HepG2 (cell line): ENCODE data around the gene ARRDC3. TPM values are rescaled to one million over a fixed set of nuclear protein-coding genes. Genes with fewer than 3 reads are reported as not detected.

Experiments used
- ATAC-seq: fragments of 200-7000 bp; cut with Tn5 transposase; 3 replicates; pipeline ENCODE4 v1.9.1; 2020; ENCODE audit warnings: mild to moderate bottlenecking, moderate library complexity
- BruUV-seq: library from RNA; stranded (reverse); fragments of 400-500 nt; replicated peaks from 2 replicates; lab custom pipeline; 2021; lab: Mats Ljungman, UMichigan
- CTCF ChIA-PET: fragments of 300-600 bp; formaldehyde crosslinking; extraction: SDS; loops from one replicate; lab custom pipeline; 2021; ENCODE audit warnings: low total read pairs, inconsistent platforms, low intra/inter-chr PET ratio; lab: Yijun Ruan, JAX
- POLR2A ChIA-PET: fragments of 350-600 bp; sonication (Branson Sonifier 250); formaldehyde crosslinking; loops from one replicate; lab custom pipeline; 2020; ENCODE audit warnings: antibody characterized with exemption, inconsistent platforms; lab: Yijun Ruan, JAX
- DNase-seq: peaks from one replicate; pipeline ENCODE4 v3.0.0-alpha.2; 2015; ENCODE audit warnings: low spot score
- FAIRE-seq: peaks from 3 replicates; lab custom pipeline; 2011; peaks lifted over from hg19 to GRCh38; lab: Jason Lieb, UNC
- H2AFZ ChIP-seq: one replicate; pipeline ENCODE4 v1.6.1; 2011; ENCODE audit warnings: low read length, inconsistent platforms
- H3K27ac ChIP-seq: fragments of 300-600 bp; 3 replicates; pipeline ENCODE4 v1.8.0; 2011; ENCODE audit warnings: mixed run types, mild to moderate bottlenecking, mixed read lengths, low read length, inconsistent platforms; ENCODE audit not compliant: insufficient read depth; ENCODE audit errors: extremely low read length
- H3K27me3 ChIP-seq, 2 experiments: fragments of 200-600 bp in 1 of 2; 2 replicates in 1 of 2; 3 replicates in 1 of 2; pipeline versions ENCODE4 v1.6.0 to v1.8.0; 2011; ENCODE audit warnings: low read length in 2 of 2, mild to moderate bottlenecking in 2 of 2, moderate library complexity in 2 of 2, inconsistent platforms in 1 of 2; ENCODE audit not compliant: insufficient read depth in 2 of 2, control insufficient read depth in 1 of 2
- H3K36me3 ChIP-seq, 2 experiments: fragments of 200-600 bp in 1 of 2; replicated peaks in 1 of 2; 2 replicates in 1 of 2; 3 replicates in 1 of 2; pipeline versions ENCODE4 v1.5.1 to v1.8.0; 2011; ENCODE audit warnings: low read length in 2 of 2, inconsistent platforms in 1 of 2; ENCODE audit not compliant: insufficient read depth in 2 of 2, control insufficient read depth in 1 of 2
- H3K4me1 ChIP-seq: 2 replicates; pipeline ENCODE4 v1.5.1; 2012; ENCODE audit warnings: low read length, inconsistent platforms; ENCODE audit not compliant: insufficient read depth
- H3K4me2 ChIP-seq: 2 replicates; pipeline ENCODE4 v1.6.0; 2011; ENCODE audit warnings: low read depth, low read length, inconsistent platforms
- H3K4me3 ChIP-seq, 3 experiments: fragments of 200-600 bp in 1 of 3; sonication (generic), shearing (Covaris generic) in 1 of 3; replicated peaks in 1 of 3; 2 replicates each; pipeline ENCODE4 v1.5.1; 2011 to 2016; ENCODE audit warnings: low read length in 3 of 3, inconsistent platforms in 2 of 3, low read depth in 2 of 3, mild to moderate bottlenecking in 2 of 3, control low read depth in 1 of 3, mixed read lengths in 1 of 3; ENCODE audit not compliant: insufficient read depth in 1 of 3
- H3K79me2 ChIP-seq: one replicate; pipeline ENCODE4 v1.6.1; 2011; ENCODE audit warnings: low read length, inconsistent platforms; ENCODE audit not compliant: insufficient read depth
- H3K9ac ChIP-seq: 2 replicates; pipeline ENCODE4 v1.6.0; 2011; ENCODE audit warnings: mild to moderate bottlenecking, low read depth, low read length, inconsistent platforms; ENCODE audit not compliant: insufficient read depth
- H3K9me3 ChIP-seq: 2 replicates; pipeline ENCODE4 v1.5.1; 2012; ENCODE audit warnings: mild to moderate bottlenecking, low read length
- H4K20me1 ChIP-seq: 2 replicates; pipeline ENCODE4 v1.6.0; 2011; ENCODE audit warnings: inconsistent platforms, mild to moderate bottlenecking, low read length, moderate library complexity; ENCODE audit not compliant: insufficient read depth
- ARID5B ChIP-seq: IDR thresholded peaks from 2 replicates; pipeline ENCODE4 v1.4.0; 2020; ENCODE audit warnings: mild to moderate bottlenecking, missing genetic modification reagents
- BRCA1 ChIP-seq: sonication (generic); formaldehyde crosslinking; IDR thresholded peaks from 2 replicates; pipeline ENCODE4 v1.4.0; 2020; ENCODE audit warnings: missing genetic modification reagents
- GPN1 ChIP-seq: sonication (generic); formaldehyde crosslinking; IDR thresholded peaks from 2 replicates; pipeline ENCODE4 v1.5.1; 2020; ENCODE audit warnings: missing genetic modification reagents, borderline replicate concordance
- GTF3A ChIP-seq: sonication (generic); formaldehyde crosslinking; conservative IDR thresholded peaks from 2 replicates; pipeline ENCODE4 v1.4.0; 2020; ENCODE audit warnings: mild to moderate bottlenecking, missing genetic modification reagents
- HMGXB3 ChIP-seq: sonication (generic); formaldehyde crosslinking; IDR thresholded peaks from 2 replicates; pipeline ENCODE4 v1.4.0; 2020; ENCODE audit warnings: missing genetic modification reagents, borderline replicate concordance
- RFXANK ChIP-seq: IDR thresholded peaks from 2 replicates; pipeline ENCODE4 v1.6.1; 2016
- SIX4 ChIP-seq: sonication (generic); formaldehyde crosslinking; IDR thresholded peaks from 2 replicates; pipeline ENCODE4 v1.4.0; 2020; ENCODE audit warnings: missing genetic modification reagents
- ZMAT3 ChIP-seq: sonication (generic); formaldehyde crosslinking; conservative IDR thresholded peaks from 2 replicates; pipeline ENCODE4 v1.7.0; 2021; ENCODE audit warnings: missing genetic modification reagents
- ZNF841 ChIP-seq: sonication (generic); formaldehyde crosslinking; IDR thresholded peaks from 2 replicates; pipeline ENCODE4 v1.8.1; 2023; ENCODE audit warnings: missing genetic modification reagents, borderline replicate concordance
- WGBS: methylation state at CpG from one replicate; pipeline ENCODE4 v1.1.6; 2017; ENCODE audit warnings: low lambda C conversion rate; 5-methylcytosine and 5-hydroxymethylcytosine counted together
- in situ Hi-C: cut with HindIII; loops from 2 replicates; pipeline ENCODE4 v1.10.0; 2017; ENCODE audit warnings: low pct_unique_long_range_greater_than_20kb; ENCODE audit not compliant: extremely low pct_ligation_motif_present
- intact Hi-C: fragments of 100-400 bp; cut with micrococcal nuclease; formaldehyde crosslinking; loops from one replicate; pipeline ENCODE4 v1.10.0; 2022; ENCODE audit not compliant: unreplicated experiment
- polyA plus RNA-seq, 8 experiments: library from polyadenylated mRNA; depleted of rRNA in 3 of 8; stranded (reverse) in 7 of 8; unstranded in 1 of 8; fragments of >200 nt; fragmentation: Illumina TruSeq in 4 of 8; extraction: Trizol in 4 of 8; gene quantifications; 2 replicates each; pipeline versions ENCODE4 v1.2.1 to v1.2.3, GENCODE V29; 2011 to 2016; ENCODE audit warnings: low read depth in 4 of 8, missing spikeins in 1 of 8, mixed read lengths in 1 of 8; ENCODE audit not compliant: insufficient read depth in 1 of 8
- total RNA-seq, 5 experiments: library from RNA; depleted of rRNA; stranded (reverse); fragments of >200 nt; fragmentation: Illumina TruSeq; extraction: Trizol; gene quantifications; 2 replicates each; pipeline ENCODE4 v1.2.3, GENCODE V29; 2016; ENCODE audit warnings: low read depth in 1 of 5

The ARRDC3 gene
- total and polyA plus RNA-seq, 2 of the 13 experiments (the other 11 are each of a cell fraction or from before 2014, with no cell fraction given): 3.4 to 24.4 TPM

GRCh38 chr5:91384671-91385430, 1.7 kb upstream of the ARRDC3 start:
- Histone ChIP-seq H3K4me1 (no peaks in the 10 kb centered on the region; the same call in 1 of the 2 replicates), H3K9me3 (no peaks in the 10 kb centered on the region), H2AFZ (peak overlapping the region; percentile 79), H3K27me3 (no peaks in the 10 kb centered on the region; a peak in 2 of 5 replicates), H3K36me3 (no peaks in the 10 kb centered on the region), H3K27ac (peak overlapping the region; percentile 94), H3K4me2 (peak overlapping the region; percentile 92), H3K4me3 (peak overlapping the region; percentile 64 to 78 (median 77); a peak in 5 of 6 replicates), H4K20me1 (peaks cover 12% of the 10 kb centered on the region; the same call in 1 of the 2 replicates), H3K9ac (peak overlapping the region; percentile 74; the same call in 1 of the 2 replicates), H3K79me2 (peaks cover 27% of the 10 kb centered on the region)
- in situ Hi-C loops: loop anchor here (5.0 to 10.0 kb wide), 4 partner anchors 163 to 518 kb away; no protein-coding TSS in a partner anchor
- intact Hi-C loops: loop anchor here (1.0 to 5.0 kb wide), 7 partner anchors 34 to 913 kb away; partner anchors contain the start of genes MBLAC2 and POLR3G
- no TSS peak for BruUV-seq
- CTCF ChIA-PET: interaction anchor here (1.0 to 3.6 kb wide), 10 partner anchors 11 to 523 kb away, joined by 3 to 82 read pairs (median 7); no protein-coding TSS in a partner anchor
- POLR2A ChIA-PET: interaction anchor here (1.0 to 2.2 kb wide), 3 partner anchors 157 to 519 kb away, joined by 3 to 9 read pairs (median 3); no protein-coding TSS in a partner anchor
- FAIRE-seq (peak; percentile 61), ATAC-seq (no peak), DNase-seq (peak; percentile 90)
- under 1% methylated on average over 6 of the region's 6 CpGs for WGBS
- TF ChIP-seq GTF3A (CRISPR knock-in tag): no peak
- TF ChIP-seq ARID5B (CRISPR knock-in tag): peak; percentile 53; the same call in 1 of the 2 replicates
- TF ChIP-seq GPN1 (CRISPR knock-in tag): no peak
- no peak for TF ChIP-seq BRCA1
- peak; percentile 72; the same call in 1 of the 2 replicates for TF ChIP-seq HMGXB3 (CRISPR knock-in tag)
- TF ChIP-seq ZMAT3: no peak
- no peak for TF ChIP-seq RFXANK (CRISPR knock-in tag)
- TF ChIP-seq SIX4: no peak
- no peak for TF ChIP-seq ZNF841 (CRISPR knock-in tag)
